Bronchial epithelial cell (primary cell): Measurements from ENCODE around the gene STX4. TPM values are rescaled to one million over a fixed set of nuclear protein-coding genes. Genes with fewer than 3 reads are reported as not detected.

Source experiments
- DNase-seq: peaks from one replicate; pipeline ENCODE4 v3.0.0-alpha.2; 2010; ENCODE audit warnings: low read depth
- FAIRE-seq: peaks from 2 replicates; lab custom pipeline; 2011; peaks lifted over from hg19 to GRCh38; lab: Jason Lieb, UNC
- H3K27me3 ChIP-seq: 2 replicates; pipeline ENCODE4 v1.5.1; 2011; ENCODE audit warnings: low read length; ENCODE audit not compliant: control insufficient read depth, insufficient read depth
- H3K36me3 ChIP-seq: 2 replicates; pipeline ENCODE4 v1.5.1; 2011; ENCODE audit warnings: low read length; ENCODE audit not compliant: control insufficient read depth, insufficient read depth
- H3K4me3 ChIP-seq: 2 replicates; pipeline ENCODE4 v1.5.1; 2011; ENCODE audit warnings: mild to moderate bottlenecking, low read depth, low read length, control low read depth
- CTCF ChIP-seq: IDR thresholded peaks from 2 replicates; pipeline ENCODE4 v1.5.1; 2011; ENCODE audit warnings: mild to moderate bottlenecking, moderate library complexity, low read length, control low read depth, inconsistent platforms; ENCODE audit not compliant: insufficient read depth, severe bottlenecking
- total RNA-seq: library from RNA; depleted of rRNA; stranded (reverse); fragments of >200 nt; gene quantifications from 2 replicates; pipeline ENCODE4 v1.2.1, GENCODE V29; 2014

STX4 gene
- total RNA-seq, 1 donor from 2014 or later, result 14.7 TPM

GRCh38 chr16:31077024-31077423 is 43.7 kb downstream of the STX4 start:
- FAIRE-seq (no peak), DNase-seq (no peak)
- no peak for TF ChIP-seq CTCF
- Histone ChIP-seq H3K36me3 (peaks cover 29% of the 10 kb centered on the region), H3K27me3 (no peaks in the 10 kb centered on the region), H3K4me3 (no peak overlapping the region)

- peaks cover 31% of the 10 kb centered on the region for H3K36me3 ChIP-seq
- FAIRE-seq (no peak), DNase-seq (no peak)
Observed at GRCh38 chr16:31077592-31078396, 44.4 kb downstream of the STX4 start.

DNA sequence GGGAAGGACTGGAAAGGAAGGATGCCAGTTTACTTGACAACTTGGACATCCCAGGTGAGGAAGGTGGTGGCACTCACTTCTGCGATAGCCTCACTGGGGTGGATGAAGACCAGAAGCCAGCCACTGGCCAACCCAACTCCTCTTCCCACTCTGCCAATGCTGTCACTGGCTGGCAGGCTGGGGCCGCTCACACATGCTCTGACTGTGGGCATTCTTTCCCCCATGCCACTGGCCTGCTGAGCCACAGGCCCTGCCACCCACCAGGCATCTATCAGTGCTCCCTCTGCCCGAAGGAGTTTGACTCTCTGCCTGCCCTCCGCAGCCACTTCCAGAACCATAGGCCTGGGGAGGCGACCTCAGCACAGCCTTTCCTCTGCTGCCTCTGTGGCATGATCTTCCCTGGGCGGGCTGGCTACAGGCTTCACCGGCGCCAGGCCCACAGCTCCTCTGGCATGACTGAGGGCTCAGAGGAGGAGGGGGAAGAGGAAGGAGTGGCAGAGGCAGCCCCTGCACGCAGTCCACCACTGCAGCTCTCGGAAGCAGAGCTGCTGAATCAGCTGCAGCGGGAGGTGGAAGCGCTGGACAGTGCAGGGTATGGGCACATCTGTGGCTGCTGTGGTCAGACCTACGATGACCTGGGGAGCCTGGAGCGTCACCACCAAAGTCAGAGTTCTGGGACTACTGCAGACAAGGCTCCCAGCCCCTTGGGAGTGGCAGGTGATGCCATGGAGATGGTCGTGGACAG is 45.4 kb downstream of the STX4 start:
- Histone ChIP-seq H3K4me3 (no peak overlapping the region), H3K27me3 (no peaks in the 10 kb centered on the region), H3K36me3 (peaks cover 33% of the 10 kb centered on the region)
- TF ChIP-seq CTCF, result no peak
- DNase-seq (no peak), FAIRE-seq (no peak)

More at GRCh38 chr16:31077592-31078396, 44.4 kb downstream of the STX4 start:
- H3K4me3 ChIP-seq, result no peak overlapping the region
- no peaks in the 10 kb centered on the region for H3K27me3 ChIP-seq
- no peak for TF ChIP-seq CTCF

DNA sequence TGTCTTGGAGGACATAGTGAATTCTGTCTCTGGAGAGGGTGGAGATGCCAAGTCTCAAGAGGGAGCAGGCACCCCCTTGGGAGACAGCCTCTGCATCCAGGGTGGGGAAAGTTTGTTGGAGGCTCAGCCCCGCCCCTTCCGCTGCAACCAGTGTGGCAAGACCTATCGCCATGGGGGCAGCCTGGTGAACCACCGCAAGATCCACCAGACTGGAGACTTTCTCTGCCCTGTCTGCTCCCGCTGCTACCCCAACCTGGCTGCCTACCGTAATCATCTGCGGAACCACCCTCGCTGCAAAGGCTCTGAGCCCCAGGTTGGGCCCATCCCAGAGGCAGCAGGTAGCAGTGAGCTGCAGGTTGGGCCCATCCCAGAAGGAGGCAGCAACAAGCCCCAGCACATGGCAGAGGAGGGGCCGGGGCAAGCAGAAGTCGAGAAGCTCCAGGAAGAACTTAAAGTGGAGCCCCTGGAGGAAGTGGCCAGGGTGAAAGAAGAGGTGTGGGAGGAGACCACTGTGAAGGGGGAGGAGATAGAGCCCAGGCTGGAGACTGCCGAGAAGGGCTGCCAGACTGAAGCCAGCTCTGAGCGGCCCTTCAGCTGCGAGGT is 46.1 kb downstream of the STX4 start:
- no peak for TF ChIP-seq CTCF
- H3K27me3 ChIP-seq, result no peaks in the 10 kb centered on the region
- DNase-seq (no peak), FAIRE-seq (no peak)
- H3K36me3 ChIP-seq, result peaks cover 33% of the 10 kb centered on the region
- no peak overlapping the region for H3K4me3 ChIP-seq

- Histone ChIP-seq H3K36me3 (peaks cover 35% of the 10 kb centered on the region), H3K27me3 (no peaks in the 10 kb centered on the region), H3K4me3 (no peak overlapping the region)
- no peak for TF ChIP-seq CTCF
- no peak for FAIRE-seq
- no peak for DNase-seq
Observed at GRCh38 chr16:31080035-31080629, 46.8 kb downstream of the STX4 start.
